ENCODE measurements around the gene ZNF417.

DNA sequence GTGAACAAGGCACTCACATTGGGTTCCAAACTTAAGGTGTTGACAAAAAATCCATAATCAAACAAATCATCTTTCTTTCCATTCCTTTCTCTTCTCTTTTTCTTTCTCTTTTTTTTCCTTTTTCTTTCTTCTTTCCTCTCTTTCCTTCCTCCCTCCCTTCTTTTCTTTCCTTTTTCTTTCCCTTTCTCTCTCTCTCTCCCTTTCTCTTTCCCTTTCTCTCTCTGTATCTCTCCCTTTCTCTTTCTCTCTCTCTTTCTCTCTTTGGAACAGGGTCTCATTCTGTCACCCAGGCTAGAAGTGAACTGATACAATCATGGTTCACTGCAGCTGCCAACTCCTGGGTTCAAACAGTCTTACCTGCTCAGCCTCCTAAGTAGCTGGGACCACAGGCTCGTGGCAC lies 45.4 kb upstream of the ZNF417 start:
- no peak for TF ChIP-seq POLR2G (IDR thresholded peaks at IDR 0.05; ENCODE audit: low read depth, low read length)
- TF ChIP-seq HCFC1 (IDR thresholded peaks at IDR 0.05; ENCODE audit: low read depth, low read length), result no peak
- TF ChIP-seq, protein P1, sequence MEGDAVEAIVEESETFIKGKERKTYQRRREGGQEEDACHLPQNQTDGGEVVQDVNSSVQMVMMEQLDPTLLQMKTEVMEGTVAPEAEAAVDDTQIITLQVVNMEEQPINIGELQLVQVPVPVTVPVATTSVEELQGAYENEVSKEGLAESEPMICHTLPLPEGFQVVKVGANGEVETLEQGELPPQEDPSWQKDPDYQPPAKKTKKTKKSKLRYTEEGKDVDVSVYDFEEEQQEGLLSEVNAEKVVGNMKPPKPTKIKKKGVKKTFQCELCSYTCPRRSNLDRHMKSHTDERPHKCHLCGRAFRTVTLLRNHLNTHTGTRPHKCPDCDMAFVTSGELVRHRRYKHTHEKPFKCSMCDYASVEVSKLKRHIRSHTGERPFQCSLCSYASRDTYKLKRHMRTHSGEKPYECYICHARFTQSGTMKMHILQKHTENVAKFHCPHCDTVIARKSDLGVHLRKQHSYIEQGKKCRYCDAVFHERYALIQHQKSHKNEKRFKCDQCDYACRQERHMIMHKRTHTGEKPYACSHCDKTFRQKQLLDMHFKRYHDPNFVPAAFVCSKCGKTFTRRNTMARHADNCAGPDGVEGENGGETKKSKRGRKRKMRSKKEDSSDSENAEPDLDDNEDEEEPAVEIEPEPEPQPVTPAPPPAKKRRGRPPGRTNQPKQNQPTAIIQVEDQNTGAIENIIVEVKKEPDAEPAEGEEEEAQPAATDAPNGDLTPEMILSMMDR (IDR thresholded peaks at IDR 0.05 in 2 of 3, conservative IDR thresholded peaks at IDR 0.05 in 1 of 3; ENCODE audit: insufficient read depth in 2 of 3, low read depth in 1 of 3, low read length in 3 of 3), result no peak
- TF ChIP-seq ZFX (CRISPR knock-in tag; IDR thresholded peaks at IDR 0.05), result no peak
- TF ChIP-seq, protein P2, sequence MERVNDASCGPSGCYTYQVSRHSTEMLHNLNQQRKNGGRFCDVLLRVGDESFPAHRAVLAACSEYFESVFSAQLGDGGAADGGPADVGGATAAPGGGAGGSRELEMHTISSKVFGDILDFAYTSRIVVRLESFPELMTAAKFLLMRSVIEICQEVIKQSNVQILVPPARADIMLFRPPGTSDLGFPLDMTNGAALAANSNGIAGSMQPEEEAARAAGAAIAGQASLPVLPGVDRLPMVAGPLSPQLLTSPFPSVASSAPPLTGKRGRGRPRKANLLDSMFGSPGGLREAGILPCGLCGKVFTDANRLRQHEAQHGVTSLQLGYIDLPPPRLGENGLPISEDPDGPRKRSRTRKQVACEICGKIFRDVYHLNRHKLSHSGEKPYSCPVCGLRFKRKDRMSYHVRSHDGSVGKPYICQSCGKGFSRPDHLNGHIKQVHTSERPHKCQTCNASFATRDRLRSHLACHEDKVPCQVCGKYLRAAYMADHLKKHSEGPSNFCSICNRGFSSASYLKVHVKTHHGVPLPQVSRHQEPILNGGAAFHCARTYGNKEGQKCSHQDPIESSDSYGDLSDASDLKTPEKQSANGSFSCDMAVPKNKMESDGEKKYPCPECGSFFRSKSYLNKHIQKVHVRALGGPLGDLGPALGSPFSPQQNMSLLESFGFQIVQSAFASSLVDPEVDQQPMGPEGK (CRISPR knock-in tag; IDR thresholded peaks at IDR 0.05; ENCODE audit: borderline replicate concordance), result no peak
- no peak for TF ChIP-seq SRSF1 (IDR thresholded peaks at IDR 0.05; ENCODE audit: low read depth, low read length)
- TF ChIP-seq POLR2AphosphoS2 (IDR thresholded peaks at IDR 0.05; ENCODE audit: low read length), result no peak
- TF ChIP-seq, protein P3, sequence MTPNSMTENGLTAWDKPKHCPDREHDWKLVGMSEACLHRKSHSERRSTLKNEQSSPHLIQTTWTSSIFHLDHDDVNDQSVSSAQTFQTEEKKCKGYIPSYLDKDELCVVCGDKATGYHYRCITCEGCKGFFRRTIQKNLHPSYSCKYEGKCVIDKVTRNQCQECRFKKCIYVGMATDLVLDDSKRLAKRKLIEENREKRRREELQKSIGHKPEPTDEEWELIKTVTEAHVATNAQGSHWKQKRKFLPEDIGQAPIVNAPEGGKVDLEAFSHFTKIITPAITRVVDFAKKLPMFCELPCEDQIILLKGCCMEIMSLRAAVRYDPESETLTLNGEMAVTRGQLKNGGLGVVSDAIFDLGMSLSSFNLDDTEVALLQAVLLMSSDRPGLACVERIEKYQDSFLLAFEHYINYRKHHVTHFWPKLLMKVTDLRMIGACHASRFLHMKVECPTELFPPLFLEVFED (CRISPR knock-in tag; conservative IDR thresholded peaks at IDR 0.05), result no peak
- no peak for TF ChIP-seq BHLHE40 (IDR thresholded peaks at IDR 0.05; ENCODE audit: low read length)
- TF ChIP-seq POLR2A (conservative IDR thresholded peaks at IDR 0.05), result no peak
- TF ChIP-seq SIX5 (IDR thresholded peaks at IDR 0.05; ENCODE audit: borderline replicate concordance in 1 of 2, insufficient read depth in 1 of 2, low read depth in 1 of 2, low read length in 2 of 2), result no peak
- TF ChIP-seq NR3C1 (CRISPR knock-in tag; IDR thresholded peaks at IDR 0.05), result no peak
- TF ChIP-seq SREBF2 (CRISPR knock-in tag; IDR thresholded peaks at IDR 0.05), result no peak
- TF ChIP-seq ESRRA (IDR thresholded peaks at IDR 0.05; ENCODE audit: borderline replicate concordance, low read depth), result no peak

Data from K562 (cell line).